ENCODE data around the gene UBE2U. TPM values are rescaled to one million over a fixed set of nuclear protein-coding genes. Genes with fewer than 3 reads are reported as not detected.

Gene UBE2U
- total RNA-seq, 6 experiments from 2014 or later: not detected

- no peaks in the 10 kb centered on the region for H3K36me3 Mint-ChIP-seq (ENCODE audit: low read depth)
- no peak for DNase-seq
- H3K4me1 Mint-ChIP-seq (ENCODE audit: low read depth): peaks cover 24% of the 10 kb centered on the region
- no peak overlapping the region for H3K27ac Mint-ChIP-seq
- no peak for TF ChIP-seq CTCF (IDR thresholded peaks at IDR 0.05)
- no peak overlapping the region for H3K4me3 Mint-ChIP-seq
- H3K9me3 Mint-ChIP-seq: no peaks in the 10 kb centered on the region
- peaks cover 5% of the 10 kb centered on the region; the same call in 1 of the 2 replicates for H3K27me3 Mint-ChIP-seq (ENCODE audit: insufficient read depth)
Measured at GRCh38 chr1:64186898-64187280, 16.5 kb upstream of the UBE2U start.

GRCh38 chr1:64187646-64188045 is 15.8 kb upstream of the UBE2U start:
- TF ChIP-seq CTCF (IDR thresholded peaks at IDR 0.05): no peak

GRCh38 chr1:64192290-64192689 is 11.1 kb upstream of the UBE2U start:
- H3K36me3 Mint-ChIP-seq (ENCODE audit: low read depth): no peaks in the 10 kb centered on the region
- H3K9me3 Mint-ChIP-seq: no peaks in the 10 kb centered on the region
- no peak overlapping the region for H3K4me3 Mint-ChIP-seq
- no peak for DNase-seq
- no peak overlapping the region for H3K27ac Mint-ChIP-seq
- no peak for TF ChIP-seq CTCF (IDR thresholded peaks at IDR 0.05)
- peaks cover 2% of the 10 kb centered on the region; the same call in 1 of the 2 replicates for H3K27me3 Mint-ChIP-seq (ENCODE audit: insufficient read depth)
- H3K4me1 Mint-ChIP-seq (ENCODE audit: low read depth): peaks cover 19% of the 10 kb centered on the region

More at GRCh38 chr1:64187646-64188045, 15.8 kb upstream of the UBE2U start:
- Mint-ChIP-seq H3K4me1 (ENCODE audit: low read depth) (peaks cover 24% of the 10 kb centered on the region), H3K27ac (no peak overlapping the region), H3K9me3 (no peaks in the 10 kb centered on the region), H3K27me3 (ENCODE audit: insufficient read depth) (peaks cover 5% of the 10 kb centered on the region; the same call in 1 of the 2 replicates), H3K36me3 (ENCODE audit: low read depth) (no peaks in the 10 kb centered on the region), H3K4me3 (no peak overlapping the region)
- no peak for DNase-seq

- no peak for DNase-seq
- H3K27me3 Mint-ChIP-seq (ENCODE audit: insufficient read depth): peaks cover 2% of the 10 kb centered on the region; the same call in 1 of the 2 replicates
- peaks cover 5% of the 10 kb centered on the region; the same call in 1 of the 2 replicates for H3K36me3 Mint-ChIP-seq (ENCODE audit: low read depth)
- no peaks in the 10 kb centered on the region for H3K9me3 Mint-ChIP-seq
- peak overlapping the region; percentile 22; the same call in 1 of the 2 replicates for H3K4me3 Mint-ChIP-seq
- TF ChIP-seq CTCF (IDR thresholded peaks at IDR 0.05): no peak
- H3K4me1 Mint-ChIP-seq (ENCODE audit: low read depth): peaks cover 25% of the 10 kb centered on the region
- peak overlapping the region; percentile 2; the same call in 1 of the 2 replicates for H3K27ac Mint-ChIP-seq
Measured at GRCh38 chr1:64194168-64195080, 9.0 kb upstream of the UBE2U start.

GRCh38 chr1:64195081-64195395 is 8.4 kb upstream of the UBE2U start:
- H3K9me3 Mint-ChIP-seq: no peaks in the 10 kb centered on the region
- peak overlapping the region; percentile 2; the same call in 1 of the 2 replicates for H3K27ac Mint-ChIP-seq
- DNase-seq: no peak
- peak overlapping the region; percentile 22; the same call in 1 of the 2 replicates for H3K4me3 Mint-ChIP-seq
- TF ChIP-seq CTCF (IDR thresholded peaks at IDR 0.05): no peak
- peaks cover 2% of the 10 kb centered on the region; the same call in 1 of the 2 replicates for H3K27me3 Mint-ChIP-seq (ENCODE audit: insufficient read depth)
- peaks cover 26% of the 10 kb centered on the region for H3K4me1 Mint-ChIP-seq (ENCODE audit: low read depth)
- H3K36me3 Mint-ChIP-seq (ENCODE audit: low read depth): peaks cover 5% of the 10 kb centered on the region; the same call in 1 of the 2 replicates

All from HFFc6 (cell line).